Inferior parietal cortex (tissue), 1 donor: ENCODE results near the gene PRKD2.

Experiments
- DNase-seq: peaks from one replicate; pipeline ENCODE4 v3.0.0-alpha.2; 2016; ENCODE audit errors: extremely low spot score

Gene PRKD2

DNA sequence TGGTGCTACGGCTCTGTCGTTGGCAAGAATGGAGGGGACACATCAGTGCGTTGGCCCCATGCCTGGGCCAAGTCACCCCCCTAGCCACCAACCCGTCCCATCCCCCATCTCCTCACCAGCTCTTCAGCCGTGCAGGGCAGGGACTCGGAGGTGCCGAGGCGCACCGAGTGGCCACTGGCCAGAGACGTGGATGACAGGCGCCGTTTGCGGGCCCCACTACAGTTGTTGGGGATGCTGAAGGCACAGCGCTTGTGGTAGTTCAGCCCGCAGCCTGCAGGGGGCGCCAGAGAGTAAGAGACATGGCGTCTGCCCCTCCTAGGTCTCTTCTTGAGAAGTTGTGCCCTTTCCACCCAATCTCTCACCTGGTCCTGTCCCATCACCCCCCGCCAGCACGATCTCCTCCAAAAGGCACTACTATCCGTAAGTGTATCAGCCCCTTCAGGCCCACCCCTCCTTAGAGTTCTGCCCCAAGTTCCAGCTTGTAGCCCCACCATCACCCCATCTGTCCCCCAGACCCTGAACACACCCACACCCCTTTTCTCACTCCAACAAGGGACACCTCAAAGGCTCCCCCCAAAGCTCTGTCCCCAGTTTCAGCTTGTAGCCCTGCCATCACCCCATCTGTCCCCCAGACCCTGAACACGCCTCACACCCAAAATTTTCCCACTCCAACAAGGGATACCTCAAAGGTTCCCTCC, 12.4 kb downstream of the PRKD2 start:
- DNase-seq = no peak

DNA sequence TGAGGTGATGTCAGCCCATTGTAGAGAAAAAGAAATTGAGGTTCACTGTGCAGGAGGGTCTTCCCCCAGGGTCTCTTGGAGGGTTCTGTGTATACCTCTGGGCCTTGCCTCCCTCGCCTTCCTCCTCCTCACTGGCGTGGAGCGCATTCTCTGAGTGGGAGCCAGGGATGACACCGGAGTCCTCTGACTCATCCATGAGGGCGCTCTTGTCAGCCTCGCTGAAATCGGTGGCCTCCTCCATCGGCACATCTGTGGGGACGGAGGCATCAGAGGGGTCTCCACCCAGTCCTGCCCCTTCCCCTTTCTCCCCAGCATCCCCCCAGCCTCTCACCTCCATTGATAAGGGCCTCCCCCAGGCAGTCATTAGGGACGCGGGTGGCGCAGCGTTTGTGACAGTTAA, 16.2 kb downstream of the PRKD2 start:
- DNase-seq = no peak

DNA sequence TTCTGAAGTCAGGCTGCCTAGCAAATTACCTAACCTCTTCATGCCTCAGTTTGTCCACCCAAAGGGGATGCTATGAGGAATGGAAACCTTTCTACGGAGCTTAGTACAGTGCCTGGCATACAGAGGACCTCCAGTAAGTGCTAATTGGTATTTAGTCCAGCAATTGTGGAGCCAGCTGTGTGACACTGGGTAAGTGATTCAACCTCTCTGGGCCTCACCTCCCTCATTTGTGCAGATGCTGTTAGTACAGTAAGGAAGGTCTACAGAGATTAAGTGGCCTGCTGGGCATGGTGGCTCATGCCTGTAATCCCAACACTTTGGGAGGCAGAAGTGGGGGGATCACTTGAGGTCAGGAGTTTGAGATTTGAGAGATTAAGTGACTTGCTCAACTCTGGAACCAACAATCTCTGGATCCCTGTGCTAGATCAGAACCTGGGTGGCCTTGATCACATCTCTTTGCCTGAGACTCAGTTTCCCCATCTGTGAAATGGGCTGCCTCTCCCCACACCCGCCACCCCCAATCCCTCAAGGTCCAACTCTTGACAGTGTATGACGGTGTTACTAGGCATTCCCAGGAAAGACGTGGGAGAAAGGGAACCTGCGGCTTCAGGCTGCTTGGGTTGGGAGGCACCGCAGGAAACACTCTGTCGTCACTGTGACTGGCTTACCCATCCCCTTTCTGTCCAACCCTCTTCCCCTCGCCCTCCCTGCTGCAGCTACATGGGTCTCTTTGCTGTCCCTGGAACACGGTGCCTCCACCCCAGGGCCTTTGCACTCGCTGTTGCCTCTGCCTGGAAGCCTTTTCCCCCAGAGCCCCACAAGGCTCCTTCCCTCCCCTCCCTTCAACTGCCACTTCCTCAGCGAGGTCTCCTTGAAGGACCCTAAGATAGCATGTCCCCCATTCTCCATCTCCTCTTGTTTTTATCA, 18.3 kb downstream of the PRKD2 start:
- no peak for DNase-seq

DNA sequence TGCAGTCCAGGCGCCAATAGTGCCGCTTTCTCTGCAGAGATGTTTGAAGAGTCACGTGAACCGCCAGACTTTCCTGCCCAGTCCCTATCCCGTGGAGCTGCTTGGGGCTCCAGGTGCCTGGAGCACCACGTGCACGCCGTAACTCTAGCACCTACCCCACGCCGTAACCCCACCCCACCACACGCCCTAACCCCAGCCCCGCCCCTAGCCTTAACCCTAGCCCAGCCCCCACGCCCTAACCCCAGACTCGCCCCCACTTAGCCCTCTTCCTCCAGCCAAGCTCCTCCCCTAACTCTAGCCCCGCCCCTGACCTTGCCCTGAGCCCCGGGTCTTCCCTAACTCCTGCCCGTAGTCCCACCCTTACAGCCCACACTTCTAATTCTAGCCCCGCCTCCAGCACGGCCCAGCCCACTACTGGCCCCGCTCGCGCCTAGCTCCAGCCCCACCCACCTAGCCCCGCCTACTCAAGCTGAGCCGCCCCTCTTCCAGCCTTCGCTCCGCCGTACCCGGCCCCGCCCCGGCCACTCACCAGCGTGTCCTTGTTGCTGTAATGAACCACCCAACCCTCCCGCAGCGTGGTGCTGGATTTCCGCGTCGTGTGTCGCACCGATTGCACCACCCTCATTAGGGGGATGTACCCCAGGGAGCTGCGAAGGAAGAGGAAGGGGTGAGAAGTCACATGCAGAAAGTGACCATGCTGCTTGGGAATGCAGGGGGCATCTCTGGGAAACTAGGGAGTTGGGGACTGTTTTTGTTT, 19.5 kb downstream of the PRKD2 start:
- DNase-seq = no peak

DNA sequence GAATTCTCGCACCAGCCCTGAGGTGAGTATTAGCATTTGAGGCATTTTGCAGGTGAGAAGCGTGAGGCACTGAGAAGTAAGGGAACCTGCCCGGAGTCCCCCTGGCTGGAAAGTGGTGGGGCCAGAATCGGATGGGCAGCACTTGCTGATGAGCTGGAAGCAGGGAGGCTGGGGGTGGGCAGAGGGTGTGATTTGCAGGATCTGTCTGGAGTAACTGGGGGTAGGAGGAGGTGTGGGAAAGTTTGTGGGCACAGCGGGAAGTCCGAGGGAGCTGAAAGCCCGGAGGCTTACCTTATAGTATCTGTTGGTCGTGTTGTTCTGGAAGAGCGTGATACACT, 20.1 kb downstream of the PRKD2 start:
- DNase-seq = no peak

DNA sequence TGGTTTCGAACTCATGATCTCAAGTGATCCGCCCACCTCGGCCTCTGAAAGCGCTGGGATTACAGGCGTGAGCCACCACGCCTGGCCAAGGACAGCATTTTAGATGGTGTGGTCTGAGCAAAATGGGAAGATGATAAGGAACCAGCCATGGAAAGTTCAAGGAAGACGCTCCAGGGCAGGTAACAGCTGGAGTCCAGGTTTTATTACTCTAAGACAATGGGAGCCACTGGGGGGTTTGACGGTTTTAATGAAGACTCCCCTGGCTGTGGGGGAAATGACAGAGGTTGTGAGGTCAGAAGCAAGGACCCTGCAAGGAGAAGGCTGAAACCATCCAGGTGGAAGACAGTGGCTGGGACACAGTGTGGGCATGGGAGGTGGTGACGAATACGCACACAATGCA, 20.9 kb downstream of the PRKD2 start:
- DNase-seq = no peak

DNA sequence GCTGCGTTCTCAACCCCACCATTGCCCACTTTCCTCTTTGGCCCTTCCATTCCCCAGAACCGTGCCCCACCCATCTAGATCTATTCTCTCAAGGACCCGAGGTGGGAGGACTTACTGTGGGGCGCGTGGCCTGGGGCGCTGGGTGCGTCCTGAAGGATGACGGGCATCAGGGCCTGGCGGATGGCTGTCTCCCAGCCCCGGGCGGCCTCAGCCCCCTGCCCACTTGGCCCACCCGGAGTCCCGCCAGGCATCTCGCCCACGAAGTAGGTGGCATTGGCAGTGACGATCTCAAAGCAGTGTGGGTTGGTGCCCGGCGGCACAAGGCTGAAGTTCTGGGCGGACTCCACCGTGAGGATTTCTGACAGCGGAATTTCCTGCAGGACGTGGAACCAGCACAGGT, 23.2 kb downstream of the PRKD2 start:
- no peak for DNase-seq

DNA sequence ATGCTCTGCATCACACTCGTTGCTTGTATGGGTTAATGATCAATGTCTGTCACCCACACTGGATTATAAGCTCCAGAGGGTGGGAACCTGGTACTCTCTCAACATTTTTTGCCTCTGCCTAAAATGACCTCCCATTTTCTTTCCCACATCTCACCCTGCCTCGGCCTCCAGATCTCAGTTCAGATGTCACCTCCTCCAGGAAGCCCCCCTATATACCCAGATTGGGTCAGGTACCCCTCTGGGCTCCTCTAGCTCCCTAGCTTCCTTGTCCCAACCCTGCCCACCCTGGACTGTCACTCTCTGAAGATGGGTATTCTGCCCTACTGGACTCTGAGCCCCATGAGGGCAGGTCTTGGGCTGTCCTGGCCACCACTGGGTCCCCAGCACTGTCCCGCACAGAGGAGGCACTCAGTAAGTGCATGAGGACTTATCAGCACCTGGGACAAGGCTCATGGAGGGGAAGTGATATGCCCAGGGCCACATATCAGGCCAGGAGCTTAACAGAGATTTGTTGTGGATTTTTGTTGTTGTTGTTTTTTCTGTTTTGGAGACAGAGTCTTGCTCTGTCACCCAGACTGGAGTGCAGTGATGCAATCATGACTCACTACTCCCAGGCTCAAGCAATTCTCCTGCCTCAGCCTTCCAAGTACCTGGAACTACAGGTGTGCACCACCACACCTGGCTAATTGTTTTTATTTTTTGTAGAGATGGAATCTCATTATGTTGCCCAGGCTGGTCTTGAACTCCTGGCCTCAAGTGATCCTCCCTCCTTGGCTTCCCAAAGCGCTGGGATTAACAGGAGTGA, 23.8 kb downstream of the PRKD2 start:
- no peak for DNase-seq

DNA sequence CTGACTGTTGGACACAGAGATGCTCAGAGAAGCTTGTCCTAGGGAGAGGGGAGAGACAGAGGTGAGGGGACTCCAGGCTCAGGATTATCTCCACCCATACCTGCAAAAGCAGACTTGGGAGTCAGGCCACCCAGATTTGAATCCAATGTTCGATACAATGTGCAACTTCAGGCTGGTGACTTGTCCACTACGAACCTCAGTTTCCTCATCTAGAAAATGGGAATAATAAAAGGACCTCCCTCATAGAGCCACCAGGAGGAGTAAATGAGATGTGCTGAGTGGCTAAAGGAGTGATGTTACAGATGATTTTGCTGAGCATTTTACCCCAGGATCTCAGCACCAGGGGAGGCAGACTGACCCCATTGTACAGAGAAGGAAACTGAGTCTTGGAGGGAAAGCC, 25.0 kb downstream of the PRKD2 start:
- DNase-seq = no peak

DNA sequence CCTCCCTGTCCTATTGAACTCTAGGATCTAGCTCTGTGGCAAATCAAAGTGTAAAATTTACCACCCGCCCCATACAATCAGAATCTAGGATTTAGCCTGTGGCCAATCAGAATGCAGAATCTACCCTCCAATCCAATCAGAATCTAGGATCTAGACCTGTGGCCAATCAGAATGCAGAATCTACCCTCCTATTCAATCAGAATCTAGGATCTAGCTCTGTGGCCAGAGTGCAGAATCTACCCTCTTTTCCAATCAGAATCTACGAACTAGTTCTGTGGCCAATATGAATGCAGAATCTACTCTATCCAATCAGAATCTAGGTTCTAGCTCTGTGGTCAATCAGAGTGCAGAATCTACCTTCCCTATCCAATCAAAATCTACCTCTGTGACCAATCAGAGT, 25.8 kb downstream of the PRKD2 start:
- no peak for DNase-seq

DNA sequence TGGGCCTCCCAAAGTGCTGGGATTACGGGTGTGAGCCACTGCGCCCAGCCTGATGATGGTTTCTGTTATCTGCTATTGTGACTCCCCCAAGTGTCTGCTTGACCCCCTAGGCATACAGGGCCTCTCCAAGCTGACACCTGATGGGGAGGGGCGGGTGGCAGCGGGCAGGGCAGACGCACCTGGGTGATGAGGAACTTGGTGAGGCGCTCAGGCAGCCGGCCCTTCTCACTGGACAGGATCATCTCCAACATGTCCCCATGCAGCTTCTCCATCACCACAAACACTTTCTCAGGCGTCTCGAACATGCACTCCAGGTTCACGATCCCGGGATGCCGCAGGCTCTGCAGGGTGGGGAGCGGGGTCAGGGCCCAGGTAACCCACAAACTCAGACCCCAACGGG, 27.6 kb downstream of the PRKD2 start:
- no peak for DNase-seq

DNA sequence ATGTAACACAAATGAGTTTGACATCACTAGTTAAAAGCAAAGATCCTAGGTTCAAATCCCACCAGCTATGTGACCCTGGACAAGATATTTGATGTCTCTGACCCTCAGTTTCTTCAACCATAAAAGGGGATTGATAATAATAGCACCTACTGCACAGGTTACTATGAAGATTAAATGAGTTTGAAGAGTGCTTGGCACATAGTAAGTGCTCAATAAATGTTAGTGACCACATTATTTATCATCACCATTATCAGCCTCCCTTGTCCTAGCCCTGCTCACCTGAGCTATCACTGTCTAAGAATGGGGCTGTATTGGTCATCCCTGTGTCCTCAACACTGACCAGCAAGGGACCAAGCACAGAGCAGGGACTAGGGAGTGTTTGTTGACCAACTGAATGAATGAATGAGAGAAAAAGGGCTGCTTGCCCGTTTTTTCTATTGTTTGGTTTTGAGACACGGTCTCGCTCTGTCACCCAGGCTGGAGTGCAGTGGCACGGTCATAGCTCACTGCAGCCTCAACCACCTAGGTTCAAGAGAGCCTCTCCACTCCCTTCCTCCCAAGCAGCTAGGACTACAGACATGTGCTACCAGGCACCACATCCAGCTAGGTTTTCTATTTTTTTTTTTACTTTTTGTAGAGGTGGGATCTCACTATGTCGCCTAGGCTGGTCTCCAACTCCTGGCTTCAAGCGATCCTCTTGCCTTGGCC, 29.3 kb downstream of the PRKD2 start:
- no peak for DNase-seq

DNA sequence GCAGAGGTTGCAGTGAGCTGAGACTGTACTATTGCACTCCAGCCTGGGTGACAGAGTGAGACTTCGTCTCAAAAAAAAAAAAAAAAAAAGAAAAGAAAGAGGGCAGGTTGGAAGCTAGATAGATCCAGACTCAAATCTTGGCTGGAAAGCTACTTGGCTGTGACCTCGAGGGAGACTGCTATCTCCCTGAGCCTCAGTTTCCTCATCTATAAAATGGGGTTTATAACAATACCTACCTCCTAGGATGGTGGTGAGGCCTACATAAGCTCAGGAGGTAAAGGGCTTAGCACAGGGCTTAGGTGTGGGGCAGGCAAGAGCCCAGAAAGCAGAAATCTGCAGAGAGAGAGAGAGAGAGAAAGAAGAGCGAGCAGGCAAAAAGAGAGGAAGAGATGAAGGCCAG, 31.7 kb downstream of the PRKD2 start:
- DNase-seq = no peak

DNA sequence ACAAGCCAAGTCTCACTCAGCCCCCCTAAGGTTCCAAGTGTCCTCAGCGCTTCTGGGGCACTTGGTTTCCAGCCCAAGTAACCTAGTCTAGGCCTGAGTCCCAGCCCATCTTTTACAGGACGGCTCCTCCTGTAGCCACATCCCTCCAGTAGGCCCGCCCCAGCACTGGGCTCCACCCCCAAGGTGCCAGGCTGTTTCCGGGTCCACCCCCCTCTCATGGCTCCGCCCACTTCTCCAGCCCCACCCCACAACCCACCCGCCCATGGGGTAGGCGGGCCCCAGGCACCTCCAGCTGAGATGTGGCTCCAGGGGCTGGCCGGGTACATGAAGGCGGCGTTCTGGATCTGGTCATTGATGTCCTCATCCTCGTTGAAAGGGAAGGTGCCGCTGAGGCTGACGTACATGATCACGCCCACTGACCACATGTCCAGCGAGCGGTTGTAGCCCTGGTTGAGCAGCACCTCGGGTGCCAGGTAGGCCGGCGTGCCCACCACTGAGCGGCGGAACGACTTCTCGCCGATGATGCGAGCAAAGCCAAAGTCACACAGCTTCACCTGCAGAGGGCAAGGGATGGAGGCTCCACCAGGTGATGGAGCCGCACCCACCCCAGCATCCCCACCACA, 38.7 kb downstream of the PRKD2 start:
- DNase-seq = no peak

DNA sequence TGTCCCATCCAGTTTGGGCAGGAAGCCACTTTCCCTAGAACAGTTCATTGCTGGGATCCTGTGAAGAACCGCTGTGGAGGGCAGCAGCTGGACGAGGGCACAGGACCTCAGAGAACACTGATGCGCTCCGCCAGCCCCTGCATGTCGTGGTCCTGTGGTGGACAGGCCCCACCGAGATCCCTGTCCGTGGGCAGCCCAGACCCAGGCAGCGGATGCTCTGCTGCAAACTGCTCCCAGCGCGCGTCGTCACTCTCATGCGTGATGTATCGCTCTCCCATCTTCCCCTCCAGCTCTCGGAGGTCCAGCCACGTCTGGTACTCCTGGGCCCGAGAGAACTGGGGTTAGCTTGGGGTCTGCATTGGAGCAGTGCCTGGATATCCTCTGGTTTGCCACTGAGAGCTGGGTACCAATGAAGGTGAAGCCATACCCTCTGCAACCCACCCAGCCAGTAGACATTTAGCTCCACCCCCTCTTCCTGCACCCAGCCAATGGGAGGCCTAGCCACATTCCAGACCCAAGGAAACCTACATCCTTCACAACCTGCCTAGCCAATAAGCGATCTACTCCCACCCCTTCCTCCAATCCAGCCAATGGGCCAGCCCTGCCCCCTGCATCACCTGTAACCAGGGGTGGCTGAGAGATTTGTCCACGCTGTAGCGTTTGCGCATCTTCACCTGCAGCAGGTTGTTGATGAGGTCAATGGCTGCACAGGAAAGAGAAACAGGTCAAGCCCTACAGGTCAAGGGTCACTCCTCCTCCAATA, 42.3 kb downstream of the PRKD2 start:
- DNase-seq = no peak

DNA sequence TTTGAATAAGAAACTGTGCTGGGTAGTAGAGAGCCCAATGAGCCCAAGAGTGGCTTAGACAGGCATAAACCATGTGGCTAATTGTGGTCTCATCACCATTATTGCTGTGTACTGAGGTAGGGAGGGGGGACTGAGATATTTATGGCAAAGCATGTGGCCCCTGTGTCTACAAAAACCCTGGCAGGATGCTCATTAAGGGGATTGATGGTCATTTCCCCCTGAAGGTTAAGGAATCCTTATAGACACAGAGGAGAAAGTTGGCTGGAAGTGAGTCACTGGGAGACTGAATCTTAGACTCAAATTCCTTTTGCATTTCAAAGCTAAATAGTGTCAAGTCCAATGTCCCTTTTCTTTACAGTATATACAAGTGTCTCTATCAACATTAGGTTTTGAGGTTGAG, 46.1 kb downstream of the PRKD2 start:
- DNase-seq = no peak

DNA sequence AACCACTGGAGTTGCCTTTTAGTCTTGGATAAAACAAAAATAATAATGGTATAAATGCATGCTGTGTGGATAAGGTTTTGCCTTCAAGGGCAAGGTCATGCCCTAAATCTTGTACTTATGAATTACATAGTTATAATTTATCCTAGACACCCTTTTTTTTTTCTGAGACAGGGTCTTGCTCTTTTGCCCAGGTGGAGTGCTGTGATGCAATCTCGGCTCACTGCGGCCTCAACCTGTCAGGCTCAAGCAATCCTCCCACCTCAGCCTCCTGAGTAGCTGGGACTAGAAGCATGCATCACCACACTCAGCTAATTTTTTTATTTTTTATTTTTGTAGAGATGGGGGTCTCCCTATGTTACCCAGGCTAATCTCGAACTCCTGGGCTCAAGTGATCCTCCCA, 48.3 kb downstream of the PRKD2 start:
- DNase-seq = no peak

DNA sequence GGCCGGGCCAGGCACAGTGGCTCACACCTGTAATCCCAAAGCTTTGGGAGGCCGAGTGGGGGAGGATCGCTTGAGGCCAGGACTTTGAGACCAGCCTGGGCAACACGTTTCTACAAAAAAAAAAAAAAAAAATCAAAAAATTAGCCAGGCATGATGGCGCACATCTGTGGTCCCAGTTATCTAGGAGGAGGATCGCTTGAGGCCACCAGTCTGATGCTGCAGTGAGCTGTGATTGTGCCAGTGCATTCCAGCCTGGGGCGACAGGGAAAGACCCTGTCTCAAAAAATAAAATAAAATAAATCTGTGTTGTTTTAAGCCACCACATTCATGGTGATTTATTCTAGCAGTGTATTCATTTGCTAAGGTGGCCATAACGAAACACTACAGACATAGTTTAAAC, 51.8 kb downstream of the PRKD2 start:
- DNase-seq = no peak

DNA sequence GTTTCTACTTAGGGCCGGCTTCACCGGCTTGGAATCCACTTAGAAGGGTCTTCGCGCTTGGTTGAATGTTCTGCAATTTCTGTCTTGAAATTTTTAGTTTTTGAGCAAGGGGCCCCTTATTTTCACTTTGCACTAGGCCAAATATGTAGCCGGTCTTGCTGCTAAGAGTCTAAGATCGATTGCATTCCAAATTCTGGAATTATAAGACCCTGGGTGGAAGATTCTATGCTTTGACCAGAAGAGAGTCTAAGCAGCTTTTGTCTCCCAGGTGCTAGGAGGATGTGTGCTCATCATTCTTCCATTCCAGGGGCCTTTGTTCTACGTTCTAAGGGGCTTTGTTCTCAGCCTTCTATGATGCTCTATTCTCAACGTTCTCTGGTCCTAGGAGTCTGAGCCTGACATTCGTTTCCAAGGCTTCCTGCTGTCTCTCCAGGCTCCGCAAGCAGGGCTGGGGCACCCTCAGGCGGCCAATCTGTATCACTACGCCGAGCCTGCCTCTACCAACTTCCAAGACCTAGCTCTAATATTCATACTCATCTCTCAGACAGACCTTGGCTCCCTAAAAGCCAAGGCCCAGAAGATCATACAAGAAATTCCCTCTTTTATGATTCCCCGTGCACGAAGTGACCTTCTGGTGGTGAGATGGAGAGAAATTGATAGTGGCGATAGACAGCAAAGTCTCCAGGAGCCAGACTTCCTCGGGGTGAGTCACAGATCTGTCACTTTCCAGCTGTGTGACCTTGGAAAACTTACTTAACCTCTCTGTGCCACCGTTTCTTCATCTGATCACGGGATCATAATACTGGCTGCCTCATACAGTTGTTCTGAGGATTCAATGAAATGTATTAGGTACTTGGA, 55.0 kb downstream of the PRKD2 start:
- DNase-seq = peak; percentile 94
